ACC112 (cell line): Measurements from ENCODE around the gene NEXMIF.
"Not testable (repeated sequence)": the region's sequence is repeated elsewhere in the genome, so short reads cannot be mapped to it uniquely, and the experiment has no call there.

Experiments
- H2AFZ ChIP-seq: fragments of 200-600 bp; sonication (generic); one replicate; pipeline ENCODE4 v1.6.0; 2017; ENCODE audit warnings: antibody characterized with exemption, low read length; ENCODE audit not compliant: unreplicated experiment
- H3K27ac ChIP-seq: fragments of 200-600 bp; sonication (generic); 2 replicates; pipeline ENCODE4 v1.5.1; 2014; ENCODE audit warnings: low read depth, mild to moderate bottlenecking, antibody characterized with exemption, low read length, moderate library complexity
- H3K27me3 ChIP-seq: fragments of 200-600 bp; sonication (generic); 2 replicates; pipeline ENCODE4 v1.6.1; 2014; ENCODE audit warnings: mild to moderate bottlenecking, antibody characterized with exemption, low read length, moderate library complexity, mixed read lengths; ENCODE audit not compliant: insufficient read depth
- H3K36me3 ChIP-seq: fragments of 200-600 bp; sonication (generic); 2 replicates; pipeline ENCODE4 v1.6.1; 2016; ENCODE audit warnings: mild to moderate bottlenecking, antibody characterized with exemption, low read length, moderate library complexity, mixed read lengths; ENCODE audit not compliant: insufficient read depth
- H3K4me1 ChIP-seq: fragments of 200-600 bp; sonication (generic); one replicate; pipeline ENCODE4 v1.6.1; 2016; ENCODE audit warnings: low read length, mixed read lengths; ENCODE audit not compliant: insufficient read depth, unreplicated experiment, control insufficient read depth
- H3K4me3 ChIP-seq: fragments of 200-600 bp; sonication (generic); 2 replicates; pipeline ENCODE4 v1.5.1; 2014; ENCODE audit warnings: mild to moderate bottlenecking, low read depth, low read length
- H3K79me2 ChIP-seq: fragments of 200-600 bp; sonication (generic); one replicate; pipeline ENCODE4 v1.6.0; 2016; ENCODE audit warnings: low read length; ENCODE audit not compliant: control insufficient read depth, unreplicated experiment, insufficient read depth

NEXMIF gene

DNA sequence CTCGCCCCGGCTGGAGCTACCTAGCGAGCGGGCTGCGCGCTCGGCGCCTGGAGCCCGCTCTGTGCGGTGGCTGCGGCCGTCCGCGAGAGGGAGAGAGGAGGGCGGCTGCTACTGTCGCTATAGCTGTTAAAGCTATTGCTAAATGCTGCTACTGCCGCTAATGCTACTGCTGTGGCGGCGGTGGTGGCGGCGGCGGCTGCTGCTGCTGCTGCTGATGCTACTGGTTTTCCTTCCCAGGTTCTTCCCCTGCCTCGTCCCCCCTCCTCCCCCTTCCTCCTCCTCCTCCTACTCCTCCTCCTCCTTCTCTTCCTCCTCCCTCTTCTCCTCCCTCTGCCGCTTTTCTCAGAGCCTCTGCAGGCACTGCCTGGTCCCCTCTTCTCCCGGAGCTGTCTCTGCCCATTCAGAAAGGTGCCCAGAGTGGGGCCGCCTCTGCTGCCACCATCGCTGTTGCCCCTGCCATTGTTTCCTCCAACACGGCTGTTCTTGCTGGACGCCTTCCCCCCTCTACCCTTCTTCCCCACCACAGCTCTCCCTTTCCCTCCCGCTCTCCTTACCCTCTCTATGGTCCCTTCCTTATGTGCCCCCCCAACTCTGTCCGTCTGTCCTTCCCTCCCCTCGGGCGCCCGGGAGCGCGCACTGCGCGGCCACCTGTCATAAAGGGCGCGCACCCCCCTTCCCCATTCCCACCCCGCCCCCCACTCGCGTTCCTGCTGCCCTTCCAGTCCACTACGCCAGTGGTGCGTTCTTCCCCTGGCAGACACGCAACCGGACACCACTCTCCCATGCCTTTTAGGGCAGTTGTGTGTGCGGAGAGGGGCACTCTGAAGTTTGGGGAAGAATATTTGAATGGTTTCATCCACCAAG, at the start of gene NEXMIF:
NEXMIF (minus strand) TSS at position 228 of the 864 bp plus-strand sequence.
- 0 out of 2 replicates have a peak within 1 kb of the TSS, but pooled peaks have one; percentile 29 for H3K4me3 ChIP-seq
- peaks cover 35% of the 10 kb centered on the region for H3K27me3 ChIP-seq
- no peaks in the 10 kb centered on the region for H3K36me3 ChIP-seq
- H3K4me1 ChIP-seq = no peaks in the 10 kb centered on the region
- H3K27ac ChIP-seq = no peak within 1 kb of the TSS
- H3K79me2 ChIP-seq = no peaks in the 10 kb centered on the region
- H2AFZ ChIP-seq = no peak within 1 kb of the TSS

DNA sequence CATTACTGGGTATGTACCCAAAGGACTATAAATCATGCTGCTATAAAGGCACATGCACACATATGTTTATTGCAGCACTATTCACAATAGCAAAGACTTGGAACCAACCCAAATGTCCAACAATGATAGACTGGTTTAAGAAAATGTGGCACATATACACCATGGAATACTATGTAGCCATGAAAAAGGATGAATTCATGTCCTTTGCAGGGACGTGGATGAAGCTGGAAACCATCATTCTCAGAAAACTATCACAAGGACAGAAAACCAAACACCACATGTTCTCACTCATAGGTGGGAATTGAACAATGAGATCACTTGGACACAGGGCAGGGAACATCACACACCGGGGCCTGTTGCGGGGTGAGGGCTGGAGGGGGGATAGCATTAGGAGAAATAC, 36.7 kb upstream of the NEXMIF start:
- not testable (repeated sequence) for H3K79me2 ChIP-seq, H2AFZ ChIP-seq, H3K27ac ChIP-seq, H3K36me3 ChIP-seq, H3K27me3 ChIP-seq, H3K4me1 ChIP-seq, H3K4me3 ChIP-seq

DNA sequence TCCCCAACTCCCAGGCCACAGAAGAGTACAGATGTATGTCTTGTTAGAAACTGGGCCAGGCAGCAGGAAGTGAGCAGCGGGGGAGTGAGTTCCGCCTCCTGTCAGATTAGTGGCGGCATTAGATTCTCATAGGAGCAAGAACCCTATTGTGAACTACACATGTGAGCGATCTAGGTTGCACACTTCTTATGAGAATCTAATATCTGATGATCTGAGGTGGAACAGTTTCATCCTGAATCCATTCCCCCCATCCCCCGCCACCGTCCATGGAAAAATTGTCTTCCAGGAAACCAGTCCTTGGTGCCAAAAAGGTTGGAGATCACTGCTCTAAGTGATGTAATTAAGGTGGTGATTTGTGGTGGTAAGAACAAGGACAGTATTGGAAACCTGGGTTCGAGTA, 24.5 kb upstream of the NEXMIF start:
- Histone ChIP-seq H3K27me3 (no peaks in the 10 kb centered on the region), H3K79me2 (no peaks in the 10 kb centered on the region), H3K27ac (no peak overlapping the region), H3K4me3 (no peak overlapping the region), H2AFZ (no peak overlapping the region), H3K36me3 (no peaks in the 10 kb centered on the region), H3K4me1 (no peaks in the 10 kb centered on the region)

DNA sequence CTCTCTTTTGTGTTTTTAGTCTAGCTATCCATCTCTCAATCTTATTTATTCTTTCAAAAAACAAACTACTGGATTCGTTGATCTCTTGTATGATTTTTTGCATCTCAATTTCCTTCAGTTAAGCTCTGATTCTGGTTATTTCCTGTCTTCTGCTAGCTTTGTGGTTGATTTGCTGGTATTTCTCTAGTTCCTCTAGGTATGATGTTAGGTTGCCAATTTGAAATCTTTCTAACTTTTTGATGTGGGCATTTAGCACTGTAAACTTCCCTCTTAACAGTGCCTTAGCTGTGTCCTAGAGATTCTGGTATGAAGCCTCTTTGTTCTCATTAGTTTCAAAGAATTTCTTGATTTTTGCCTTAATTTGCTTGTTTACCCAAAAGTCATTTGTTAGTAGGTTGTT, 15.2 kb upstream of the NEXMIF start:
- no peaks in the 10 kb centered on the region for H3K36me3 ChIP-seq
- no peaks in the 10 kb centered on the region for H3K4me1 ChIP-seq
- H3K27me3 ChIP-seq = no peaks in the 10 kb centered on the region
- H3K27ac ChIP-seq = no peak overlapping the region
- no peaks in the 10 kb centered on the region for H3K79me2 ChIP-seq
- no peak overlapping the region for H3K4me3 ChIP-seq
- no peak overlapping the region for H2AFZ ChIP-seq

DNA sequence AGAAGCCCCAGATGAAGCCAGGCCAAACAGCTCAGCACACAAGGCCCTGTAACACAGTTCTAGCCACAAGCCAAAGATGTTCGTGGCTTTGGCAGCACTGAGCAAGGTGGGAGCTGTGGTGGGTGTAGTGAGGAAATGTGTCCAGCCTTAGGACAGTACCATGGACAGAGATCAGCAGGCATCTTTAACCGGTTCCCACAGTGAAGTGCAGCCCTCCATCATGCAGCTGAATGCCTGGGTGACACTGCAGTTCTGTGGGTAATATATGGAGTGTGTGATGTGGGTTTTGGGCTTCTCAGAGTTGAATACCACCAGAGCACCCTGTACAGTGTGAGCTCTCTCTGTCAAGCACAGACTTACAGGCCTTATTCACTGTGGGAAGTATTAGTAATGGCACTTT, 6.0 kb upstream of the NEXMIF start:
- no peaks in the 10 kb centered on the region for H3K4me1 ChIP-seq
- H2AFZ ChIP-seq = no peak overlapping the region
- H3K27me3 ChIP-seq = peaks cover 2% of the 10 kb centered on the region; the same call in 1 of the 2 replicates
- H3K27ac ChIP-seq = no peak overlapping the region
- H3K36me3 ChIP-seq = no peaks in the 10 kb centered on the region
- H3K4me3 ChIP-seq = no peak overlapping the region
- H3K79me2 ChIP-seq = no peaks in the 10 kb centered on the region

DNA sequence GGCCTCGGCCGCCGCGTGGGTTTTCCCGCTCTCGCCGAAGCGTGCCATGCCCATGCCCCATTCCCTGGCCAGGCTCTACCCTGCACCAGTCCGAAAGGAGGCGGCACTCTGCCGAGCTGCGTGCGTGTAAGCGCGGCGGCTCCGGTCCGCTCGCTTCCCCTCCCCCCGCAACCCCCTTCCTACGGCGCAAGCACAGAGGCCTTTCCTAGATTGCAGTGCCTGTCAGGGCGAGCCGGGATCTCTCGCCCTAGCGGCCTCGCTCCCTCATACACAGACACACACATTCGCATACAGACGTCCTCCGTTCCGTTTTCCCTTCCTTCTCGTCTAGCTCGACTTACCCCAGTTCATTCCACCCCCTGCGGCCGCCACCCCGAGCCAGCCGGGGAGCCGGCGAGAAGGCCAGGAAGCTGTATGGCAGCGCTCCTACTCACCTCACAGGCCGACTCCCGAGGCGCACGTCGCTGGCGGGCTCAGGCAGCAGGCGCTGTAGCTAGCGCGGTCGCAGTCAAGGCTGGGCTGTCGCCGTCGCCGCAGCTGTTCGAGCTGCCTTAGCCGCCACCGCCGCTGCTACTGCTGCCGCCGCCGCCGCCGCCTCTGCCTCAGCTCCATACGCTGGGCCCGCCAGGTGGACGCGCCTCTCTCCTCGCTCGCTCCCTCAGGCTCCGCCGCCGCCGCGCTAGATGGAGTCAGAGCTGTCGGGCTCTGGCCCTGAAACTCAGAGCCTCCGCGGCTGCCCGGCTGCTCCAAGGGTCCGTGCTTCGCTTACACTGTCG, 615 bp downstream of the NEXMIF start:
- Histone ChIP-seq H3K4me1 (no peaks in the 10 kb centered on the region), H3K27me3 (peaks cover 35% of the 10 kb centered on the region), H3K4me3 (0 out of 2 replicates have a peak overlapping the region, but pooled peaks have one; percentile 29), H3K27ac (no peak overlapping the region), H3K36me3 (no peaks in the 10 kb centered on the region), H3K79me2 (no peaks in the 10 kb centered on the region), H2AFZ (no peak overlapping the region)

DNA sequence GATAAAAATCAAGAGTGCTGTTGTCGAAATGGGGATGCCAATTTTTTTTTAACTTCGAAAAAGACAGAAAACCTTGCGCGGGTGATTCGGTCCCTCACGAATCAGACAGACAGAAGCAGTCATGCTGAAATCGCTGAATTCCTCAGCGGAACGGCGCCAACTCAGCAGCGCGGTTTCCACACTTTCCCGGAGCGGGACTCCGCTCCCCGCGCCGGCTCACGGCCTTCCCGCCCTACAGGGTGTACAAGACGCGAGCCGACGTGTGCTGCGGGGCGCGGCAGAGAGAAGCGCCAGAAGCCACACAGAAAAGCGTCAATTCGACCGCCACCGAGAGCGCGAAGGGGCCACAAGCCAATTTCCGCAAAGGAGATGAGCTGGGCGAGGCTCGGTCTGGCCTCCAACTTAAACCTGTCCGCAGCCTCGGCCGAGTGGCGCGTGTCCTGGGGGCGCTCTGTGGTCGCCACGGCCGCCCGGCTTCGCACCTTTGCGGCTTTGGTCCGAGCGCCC, 1.3 kb downstream of the NEXMIF start:
- H3K27ac ChIP-seq = no peak overlapping the region
- H3K79me2 ChIP-seq = no peaks in the 10 kb centered on the region
- H2AFZ ChIP-seq = no peak overlapping the region
- no peaks in the 10 kb centered on the region for H3K4me1 ChIP-seq
- no peaks in the 10 kb centered on the region for H3K36me3 ChIP-seq
- peaks cover 35% of the 10 kb centered on the region for H3K27me3 ChIP-seq
- H3K4me3 ChIP-seq = no peak overlapping the region

DNA sequence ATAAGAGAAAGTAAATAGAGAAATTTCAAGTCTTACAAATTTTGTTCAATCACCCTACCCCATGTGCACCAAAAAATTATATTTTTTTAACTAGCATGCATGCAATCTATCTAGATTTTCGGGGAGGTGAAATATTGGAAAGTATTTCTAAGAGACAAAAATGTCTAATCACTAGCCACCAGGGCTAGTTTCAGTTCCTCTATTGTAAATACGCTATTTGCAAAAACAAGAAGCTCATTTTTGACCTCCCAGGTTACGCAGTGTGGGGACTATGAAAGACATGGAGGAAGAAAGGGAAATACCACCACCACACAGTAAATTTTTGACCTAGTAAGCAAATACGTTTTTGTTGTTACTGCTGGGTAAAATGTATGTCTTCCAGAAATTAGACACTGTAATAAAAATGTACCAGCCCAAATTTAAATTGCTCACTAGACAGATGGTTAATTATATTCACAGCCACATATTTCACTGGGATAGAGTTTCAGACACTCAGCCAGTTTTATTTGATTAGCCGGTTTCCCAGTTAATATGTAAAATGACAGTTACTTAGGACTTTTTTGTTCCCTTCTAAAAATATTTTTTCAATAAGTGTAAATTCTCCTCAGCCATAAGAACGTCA, 2.2 kb downstream of the NEXMIF start:
- H2AFZ ChIP-seq = no peak overlapping the region
- H3K4me3 ChIP-seq = no peak overlapping the region
- peaks cover 35% of the 10 kb centered on the region for H3K27me3 ChIP-seq
- no peaks in the 10 kb centered on the region for H3K36me3 ChIP-seq
- no peaks in the 10 kb centered on the region for H3K4me1 ChIP-seq
- H3K79me2 ChIP-seq = no peaks in the 10 kb centered on the region
- H3K27ac ChIP-seq = no peak overlapping the region

DNA sequence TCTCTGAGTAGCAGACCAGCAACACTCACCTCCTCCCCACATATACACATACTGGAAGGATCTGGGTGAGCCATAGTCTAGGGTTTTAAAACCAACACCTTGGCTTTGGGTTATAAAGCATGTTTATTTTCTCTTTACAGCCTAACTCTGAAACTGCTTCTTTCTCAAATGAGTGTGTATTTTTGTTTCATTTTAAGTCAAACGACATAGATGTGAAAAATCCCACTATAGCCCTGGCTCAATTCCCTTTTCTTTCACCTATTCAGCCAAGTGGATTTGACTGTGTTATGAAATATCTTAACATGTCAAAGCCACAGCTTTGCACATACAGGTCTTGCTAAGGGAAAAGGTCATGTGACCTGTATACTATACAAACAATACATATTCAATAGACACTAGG, 13.8 kb downstream of the NEXMIF start:
- Histone ChIP-seq H3K27ac (no peak overlapping the region), H2AFZ (no peak overlapping the region), H3K27me3 (no peaks in the 10 kb centered on the region), H3K79me2 (no peaks in the 10 kb centered on the region), H3K4me3 (no peak overlapping the region), H3K4me1 (no peaks in the 10 kb centered on the region), H3K36me3 (no peaks in the 10 kb centered on the region)

DNA sequence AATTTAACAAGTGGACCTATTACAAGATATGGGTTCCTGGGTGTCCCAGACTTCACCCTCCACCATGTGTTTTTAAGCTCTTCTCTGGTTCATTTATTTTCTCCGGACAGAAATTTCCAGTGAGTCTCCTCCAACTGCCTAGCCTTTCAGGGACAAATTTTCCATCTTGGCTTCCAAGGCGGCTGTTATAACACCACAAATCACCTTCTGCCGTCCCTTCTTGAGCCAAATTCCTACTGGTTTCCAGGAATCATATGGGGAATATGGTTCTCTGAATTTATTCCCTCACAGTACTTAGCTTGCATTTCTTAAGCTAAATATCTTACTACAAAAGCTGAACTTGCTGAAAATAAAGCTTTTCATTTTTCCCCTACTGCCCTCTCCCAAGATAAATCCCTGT, 18.8 kb downstream of the NEXMIF start:
- Histone ChIP-seq H3K79me2 (no peaks in the 10 kb centered on the region), H3K36me3 (no peaks in the 10 kb centered on the region), H3K4me3 (no peak overlapping the region), H3K27ac (no peak overlapping the region), H3K4me1 (no peaks in the 10 kb centered on the region), H3K27me3 (no peaks in the 10 kb centered on the region), H2AFZ (no peak overlapping the region)
